T-helper 22 cell (primary cell): ENCODE results near the gene MAST1.
"Not testable (repeated sequence)": the region's sequence is repeated elsewhere in the genome, so short reads cannot be mapped to it uniquely, and the experiment has no call there.

ENCODE experiments used
- DNase-seq: peaks from one replicate; pipeline ENCODE4 v3.0.0-alpha.2; 2020; ENCODE audit warnings: low read depth

MAST1 gene

DNA sequence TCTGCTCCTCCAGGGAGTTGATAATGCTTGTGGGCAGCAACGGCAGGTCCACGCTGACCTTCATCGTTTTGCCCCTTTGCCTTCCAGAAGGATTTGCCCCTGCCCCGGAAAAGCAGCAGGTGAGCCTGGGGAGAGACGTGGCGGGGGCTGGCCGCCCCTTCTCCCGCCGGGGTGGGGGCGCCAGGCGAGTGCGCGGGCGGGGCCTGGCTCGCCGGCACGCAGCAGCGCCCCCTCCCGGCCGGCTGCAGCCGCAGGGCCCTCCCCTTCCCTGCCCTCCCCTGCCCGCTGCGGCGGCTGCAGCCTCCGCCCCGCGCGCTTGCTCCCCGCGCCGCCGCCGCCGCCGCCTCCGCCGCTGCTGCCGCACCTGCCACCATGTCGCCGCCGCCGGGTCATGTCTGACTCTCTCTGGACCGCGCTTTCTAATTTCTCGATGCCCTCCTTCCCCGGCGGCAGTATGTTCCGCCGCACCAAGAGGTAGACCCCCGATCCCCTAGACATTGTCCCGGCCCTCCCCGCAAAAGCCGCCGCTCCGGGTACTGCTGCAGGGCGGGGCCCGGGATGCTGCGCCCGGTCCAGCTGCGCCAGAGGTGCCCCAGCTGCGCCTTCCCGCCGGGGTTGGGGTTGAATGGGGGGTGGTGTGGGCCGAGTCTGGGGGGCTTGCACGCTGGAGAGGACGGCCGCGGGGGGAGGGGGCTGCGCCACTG is at the start of gene MAST1:
MAST1 (plus strand) TSS at position 334 of the 704 bp plus-strand sequence; CDS start at position 392, 58 bp downstream.
- DNase-seq: no peak

GRCh38 chr19:12788682-12789097 is 49.6 kb upstream of the MAST1 start:
- DNase-seq: peak; percentile 61

DNA sequence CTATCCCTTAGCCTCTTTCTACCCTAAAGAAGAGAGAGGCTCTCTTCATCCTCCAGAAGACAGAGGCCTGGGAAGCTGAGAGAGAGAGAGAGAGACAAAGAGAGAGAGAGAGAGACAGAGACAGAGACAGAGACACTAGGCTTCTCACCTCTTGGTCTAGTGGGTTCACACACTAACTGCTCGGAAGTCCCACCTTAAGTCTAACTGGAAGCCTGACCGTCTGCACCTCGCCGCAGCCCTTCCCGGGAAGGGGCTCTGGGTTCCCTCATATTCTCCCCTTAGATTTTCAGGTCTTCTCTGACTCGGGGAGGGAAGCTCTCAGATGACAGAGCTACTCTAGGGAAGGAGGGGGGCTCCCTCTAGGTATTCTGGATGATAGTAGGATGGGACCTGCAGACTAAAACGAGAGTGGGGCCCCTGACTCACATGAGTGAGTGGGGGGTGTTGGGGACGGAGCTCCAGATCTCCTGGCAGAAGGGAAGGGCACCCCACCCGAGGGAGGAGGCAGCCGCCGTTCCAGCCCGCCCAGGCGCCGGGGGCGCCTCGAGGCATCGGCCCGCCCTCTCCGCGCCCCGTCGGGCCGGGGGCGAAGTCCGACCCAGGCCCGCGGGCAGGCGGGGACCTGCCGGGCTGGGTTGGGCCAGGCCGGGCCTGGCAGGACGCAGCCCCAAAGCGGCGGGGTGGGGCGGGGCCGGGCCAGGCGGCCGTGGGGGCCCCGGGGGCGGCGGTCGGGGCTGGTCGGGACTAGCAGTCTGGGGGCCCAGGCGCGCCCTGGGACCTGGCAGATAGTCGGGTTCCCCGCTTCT is 49.0 kb upstream of the MAST1 start:
- DNase-seq: no peak

DNA sequence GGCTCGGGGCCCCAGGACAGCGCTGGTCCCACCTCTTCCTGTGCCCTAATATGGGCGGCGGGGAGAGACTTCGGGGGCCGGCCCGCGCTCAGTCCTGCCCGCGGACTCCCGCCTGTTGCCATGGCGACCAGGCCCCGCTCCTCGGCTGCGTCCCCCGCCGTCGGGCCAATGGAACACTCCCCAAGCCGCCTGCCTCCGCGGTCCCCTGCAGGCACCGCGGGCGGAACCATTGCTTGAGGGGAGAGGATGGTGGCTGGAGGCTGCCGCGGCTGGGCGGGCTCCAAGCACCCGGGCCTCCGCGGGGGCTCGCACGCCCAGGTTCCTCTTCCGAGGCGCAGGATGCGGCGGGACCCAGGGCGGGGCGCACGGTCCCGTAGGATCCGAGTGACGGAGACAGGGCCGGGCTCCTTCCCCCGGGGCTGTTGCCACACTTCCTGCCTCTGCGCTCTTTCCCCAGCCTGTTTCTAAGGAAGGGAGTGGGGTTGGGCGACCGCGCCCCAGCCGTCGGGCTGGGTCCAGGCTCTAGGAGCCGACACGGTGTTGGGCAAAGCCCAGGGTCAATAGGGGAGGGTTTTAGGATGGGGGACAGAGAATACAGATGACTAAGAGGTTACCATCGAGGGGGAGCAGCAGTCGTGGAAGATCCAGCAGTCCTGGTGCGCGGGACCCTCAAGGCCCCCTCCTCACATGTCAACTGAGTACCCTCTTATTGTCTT is 48.3 kb upstream of the MAST1 start:
- peak; percentile 92 for DNase-seq

- DNase-seq: no peak
These were observed 47.5 kb upstream of the MAST1 start for GRCh38 chr19:12790628-12791344.

GRCh38 chr19:12791345-12792050 is 46.8 kb upstream of the MAST1 start, which contains the start of gene JUNB:
TSS of gene JUNB (plus strand) at chr19:12791486. CDS start at chr19:12791772, 286 bp downstream.
- peak; percentile 97 for DNase-seq

DNA sequence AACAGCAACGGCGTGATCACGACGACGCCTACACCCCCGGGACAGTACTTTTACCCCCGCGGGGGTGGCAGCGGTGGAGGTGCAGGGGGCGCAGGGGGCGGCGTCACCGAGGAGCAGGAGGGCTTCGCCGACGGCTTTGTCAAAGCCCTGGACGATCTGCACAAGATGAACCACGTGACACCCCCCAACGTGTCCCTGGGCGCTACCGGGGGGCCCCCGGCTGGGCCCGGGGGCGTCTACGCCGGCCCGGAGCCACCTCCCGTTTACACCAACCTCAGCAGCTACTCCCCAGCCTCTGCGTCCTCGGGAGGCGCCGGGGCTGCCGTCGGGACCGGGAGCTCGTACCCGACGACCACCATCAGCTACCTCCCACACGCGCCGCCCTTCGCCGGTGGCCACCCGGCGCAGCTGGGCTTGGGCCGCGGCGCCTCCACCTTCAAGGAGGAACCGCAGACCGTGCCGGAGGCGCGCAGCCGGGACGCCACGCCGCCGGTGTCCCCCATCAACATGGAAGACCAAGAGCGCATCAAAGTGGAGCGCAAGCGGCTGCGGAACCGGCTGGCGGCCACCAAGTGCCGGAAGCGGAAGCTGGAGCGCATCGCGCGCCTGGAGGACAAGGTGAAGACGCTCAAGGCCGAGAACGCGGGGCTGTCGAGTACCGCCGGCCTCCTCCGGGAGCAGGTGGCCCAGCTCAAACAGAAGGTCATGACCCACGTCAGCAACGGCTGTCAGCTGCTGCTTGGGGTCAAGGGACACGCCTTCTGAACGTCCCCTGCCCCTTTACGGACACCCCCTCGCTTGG is 46.1 kb upstream of the MAST1 start:
- DNase-seq: peak; percentile 49

- no peak for DNase-seq
These were observed 45.4 kb upstream of the MAST1 start for GRCh38 chr19:12792853-12793289.

DNA sequence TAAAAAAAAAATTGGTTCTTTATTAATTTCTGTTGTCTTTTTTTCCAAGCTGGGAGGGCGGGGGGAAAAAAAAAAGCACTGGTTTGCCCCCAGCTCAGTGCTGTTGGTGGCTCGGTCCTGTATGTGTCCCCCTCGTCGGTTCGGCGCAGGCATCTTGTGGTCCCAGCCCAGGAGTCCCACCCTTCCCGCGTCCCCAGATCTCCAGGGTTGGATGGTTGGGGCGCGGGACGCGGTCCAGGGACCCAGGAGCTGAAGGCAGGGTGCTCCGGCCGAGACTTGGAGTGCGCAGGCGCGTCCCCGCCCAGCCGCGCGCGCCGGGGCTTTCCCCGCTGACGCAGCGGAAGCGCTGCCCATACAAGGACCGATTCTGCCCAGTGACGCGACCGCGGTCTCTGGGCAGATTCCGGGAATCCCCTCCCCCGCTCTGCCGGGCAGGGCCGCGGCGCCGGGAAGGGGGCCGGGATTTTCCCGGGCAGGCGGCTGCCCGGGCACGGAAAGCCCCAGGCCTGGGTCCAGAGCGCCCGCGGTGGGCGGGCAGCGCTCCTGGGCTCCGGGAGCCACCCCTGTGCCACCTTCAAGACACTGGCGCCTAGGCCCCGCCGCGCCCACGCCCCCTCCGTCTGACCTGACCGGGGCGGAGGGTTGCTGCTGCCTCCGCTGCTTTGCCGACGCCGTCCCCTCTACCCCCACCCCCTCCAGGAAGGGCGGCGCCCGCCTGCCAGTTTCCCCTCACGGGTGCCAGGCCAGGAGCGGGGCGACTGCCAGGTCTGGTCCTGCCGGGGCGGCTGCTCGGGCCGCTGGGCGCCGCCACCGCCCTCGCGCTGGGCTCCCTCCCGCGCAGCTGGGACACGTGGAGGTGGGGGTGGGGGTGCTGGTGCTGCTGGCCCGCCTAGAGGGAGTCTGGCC is 44.8 kb upstream of the MAST1 start:
- peak; percentile 90 for DNase-seq

DNA sequence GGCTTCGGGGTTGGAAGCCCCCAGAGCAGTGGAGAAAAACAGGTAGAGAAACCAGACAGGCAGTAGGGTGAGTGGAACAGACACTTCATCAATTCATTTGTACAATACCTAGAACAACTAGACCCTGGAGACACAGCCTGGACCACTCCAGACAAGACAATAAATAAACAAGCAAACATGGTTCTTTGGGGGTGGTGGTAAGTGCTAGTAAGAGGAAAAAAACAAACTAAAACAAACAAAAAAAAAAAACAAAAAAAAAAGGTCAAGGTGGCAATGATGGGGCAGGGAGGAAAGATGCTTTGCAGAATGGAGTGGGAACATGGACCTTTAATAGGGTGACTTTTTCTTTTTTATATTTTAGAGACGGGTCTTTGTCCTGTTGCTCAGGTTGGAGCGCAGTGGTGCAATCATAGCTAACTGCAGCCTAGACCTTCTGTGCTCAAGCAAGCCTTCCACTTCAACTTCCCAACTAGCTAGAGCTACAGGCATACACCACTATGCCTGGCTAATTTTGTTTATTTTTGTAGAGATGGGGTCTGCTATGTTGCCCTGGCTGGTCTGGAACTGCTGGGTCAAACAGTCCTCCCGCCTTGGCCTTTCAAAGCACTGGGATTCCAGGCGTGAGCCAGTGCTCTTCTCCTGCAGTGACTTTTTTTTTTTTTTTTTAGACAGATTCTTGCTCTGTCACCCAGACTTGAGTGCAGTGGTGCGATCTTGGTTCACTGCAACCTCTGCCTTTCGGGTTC is 43.9 kb upstream of the MAST1 start:
- no peak for DNase-seq

DNA sequence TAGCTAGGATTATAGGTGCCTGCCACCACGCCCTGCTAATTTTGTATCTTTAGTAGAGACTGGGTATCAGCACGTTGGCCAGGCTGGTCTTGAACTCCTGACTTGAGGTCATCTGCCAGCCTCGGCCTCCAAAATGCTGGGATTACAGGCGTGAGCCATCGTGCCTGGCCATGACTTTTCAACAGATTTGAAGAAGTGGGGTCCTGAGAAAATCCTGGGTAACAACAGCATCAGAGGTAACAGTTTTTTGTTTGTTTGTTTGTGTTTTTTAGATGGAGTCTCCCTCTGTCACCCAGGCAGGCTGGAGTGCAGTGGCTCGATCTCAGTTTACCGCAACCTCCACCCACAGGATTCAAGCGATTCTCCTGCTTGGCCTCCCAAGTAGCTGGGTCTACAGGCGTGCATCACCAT is 43.3 kb upstream of the MAST1 start:
- no peak for DNase-seq

GRCh38 chr19:12796146-12797071 is 41.9 kb upstream of the MAST1 start:
- peak; percentile 52 for DNase-seq

DNA sequence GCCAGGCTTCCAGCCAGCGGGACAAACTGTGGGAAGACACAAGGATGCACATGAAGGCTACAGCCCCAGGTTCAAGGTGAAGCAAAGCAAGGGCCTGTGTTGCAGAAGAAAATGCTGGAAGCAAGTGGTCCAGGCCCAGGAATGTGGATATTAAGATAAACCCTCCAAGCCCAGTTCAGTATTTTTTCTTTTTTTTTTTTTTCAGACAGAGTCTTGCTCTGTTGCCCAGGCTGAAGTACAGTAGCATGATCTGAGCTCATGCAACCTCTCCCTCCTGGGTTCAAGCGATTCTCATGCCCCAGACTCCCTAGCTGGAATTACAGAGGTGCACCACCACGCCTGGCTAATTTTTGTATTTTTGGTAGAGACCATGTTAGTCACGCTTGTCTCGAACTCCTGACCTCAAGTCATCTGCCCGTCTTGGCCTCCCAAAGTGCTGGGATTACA is 41.2 kb upstream of the MAST1 start:
- no peak for DNase-seq

- DNase-seq: not testable (repeated sequence)
These were observed 40.7 kb upstream of the MAST1 start for GRCh38 chr19:12797607-12798006.

- DNase-seq: no peak
These were observed 38.4 kb upstream of the MAST1 start for GRCh38 chr19:12799742-12800465.

GRCh38 chr19:12800466-12800770 is 37.9 kb upstream of the MAST1 start:
- DNase-seq: no peak

GRCh38 chr19:12800923-12801465 is 37.3 kb upstream of the MAST1 start:
- no peak for DNase-seq
